Neutrophil (primary cell): ENCODE data around the gene DQX1.

Experiments used
- H3K27ac ChIP-seq: fragments of 200-600 bp; sonication (generic); 2 replicates; pipeline ENCODE4 v1.5.1; 2016; ENCODE audit warnings: mild to moderate bottlenecking, moderate library complexity
- H3K27me3 ChIP-seq: fragments of 200-600 bp; sonication (generic); 2 replicates; pipeline ENCODE4 v1.6.0; 2016; ENCODE audit warnings: mild to moderate bottlenecking
- H3K36me3 ChIP-seq: fragments of 200-600 bp; sonication (generic); 2 replicates; pipeline ENCODE4 v1.5.1; 2017
- H3K4me1 ChIP-seq, 2 experiments: fragments of 200-600 bp in 1 of 2; sonication (generic) in 1 of 2; 1 replicate in 1 of 2; 2 replicates in 1 of 2; pipeline versions ENCODE4 v1.5.1 to v1.6.1; 2013 to 2016; ENCODE audit warnings: low read depth in 1 of 2, low read length in 1 of 2, mild to moderate bottlenecking in 1 of 2, moderate library complexity in 1 of 2; ENCODE audit not compliant: control insufficient read depth in 1 of 2, insufficient read depth in 1 of 2
- H3K4me3 ChIP-seq, 2 experiments: fragments of 200-600 bp in 1 of 2; sonication (generic) in 1 of 2; 1 replicate in 1 of 2; 2 replicates in 1 of 2; pipeline ENCODE4 v1.5.1; 2013 to 2016; ENCODE audit warnings: low read depth in 1 of 2, low read length in 1 of 2, mild to moderate bottlenecking in 1 of 2, moderate library complexity in 1 of 2
- H3K9me3 ChIP-seq: fragments of 200-600 bp; sonication (generic); 2 replicates; pipeline ENCODE4 v1.5.1; 2016
- TF ChIP-seq, protein P1 (sequence below): fragments of 200-600 bp; sonication (generic); IDR thresholded peaks from 2 replicates; pipeline ENCODE4 v1.5.1; 2016; ENCODE audit warnings: antibody characterized with exemption

The DQX1 gene

DNA sequence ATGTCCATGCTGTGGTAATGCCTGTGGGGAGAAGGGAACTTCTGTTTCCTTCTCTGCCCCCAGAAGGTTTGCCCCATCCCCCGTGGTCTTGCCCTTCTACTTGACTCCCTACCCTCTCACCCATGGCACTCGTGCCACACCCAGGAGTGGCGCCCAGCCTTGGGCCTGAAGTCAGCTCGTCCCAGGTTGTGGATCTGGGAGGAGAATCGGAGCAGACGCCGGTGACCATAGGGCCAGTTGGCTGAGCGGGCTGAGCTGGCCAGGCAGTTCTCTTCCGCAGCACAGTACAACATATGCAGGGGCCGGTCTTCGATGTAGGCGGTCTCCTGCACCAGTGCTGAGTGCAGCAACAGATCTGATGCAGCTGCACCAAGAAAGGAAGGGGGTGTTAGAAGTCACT lies 8.4 kb upstream of the DQX1 start:
- Histone ChIP-seq H3K9me3 (no peaks in the 10 kb centered on the region), H3K4me3 (no peak overlapping the region), H3K27ac (no peak overlapping the region), H3K36me3 (peaks cover 21% of the 10 kb centered on the region), H3K4me1 (peaks cover 29 to 32% of the 10 kb centered on the region in 2 experiments), H3K27me3 (no peaks in the 10 kb centered on the region)
- TF ChIP-seq, protein P1, sequence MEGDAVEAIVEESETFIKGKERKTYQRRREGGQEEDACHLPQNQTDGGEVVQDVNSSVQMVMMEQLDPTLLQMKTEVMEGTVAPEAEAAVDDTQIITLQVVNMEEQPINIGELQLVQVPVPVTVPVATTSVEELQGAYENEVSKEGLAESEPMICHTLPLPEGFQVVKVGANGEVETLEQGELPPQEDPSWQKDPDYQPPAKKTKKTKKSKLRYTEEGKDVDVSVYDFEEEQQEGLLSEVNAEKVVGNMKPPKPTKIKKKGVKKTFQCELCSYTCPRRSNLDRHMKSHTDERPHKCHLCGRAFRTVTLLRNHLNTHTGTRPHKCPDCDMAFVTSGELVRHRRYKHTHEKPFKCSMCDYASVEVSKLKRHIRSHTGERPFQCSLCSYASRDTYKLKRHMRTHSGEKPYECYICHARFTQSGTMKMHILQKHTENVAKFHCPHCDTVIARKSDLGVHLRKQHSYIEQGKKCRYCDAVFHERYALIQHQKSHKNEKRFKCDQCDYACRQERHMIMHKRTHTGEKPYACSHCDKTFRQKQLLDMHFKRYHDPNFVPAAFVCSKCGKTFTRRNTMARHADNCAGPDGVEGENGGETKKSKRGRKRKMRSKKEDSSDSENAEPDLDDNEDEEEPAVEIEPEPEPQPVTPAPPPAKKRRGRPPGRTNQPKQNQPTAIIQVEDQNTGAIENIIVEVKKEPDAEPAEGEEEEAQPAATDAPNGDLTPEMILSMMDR: no peak

DNA sequence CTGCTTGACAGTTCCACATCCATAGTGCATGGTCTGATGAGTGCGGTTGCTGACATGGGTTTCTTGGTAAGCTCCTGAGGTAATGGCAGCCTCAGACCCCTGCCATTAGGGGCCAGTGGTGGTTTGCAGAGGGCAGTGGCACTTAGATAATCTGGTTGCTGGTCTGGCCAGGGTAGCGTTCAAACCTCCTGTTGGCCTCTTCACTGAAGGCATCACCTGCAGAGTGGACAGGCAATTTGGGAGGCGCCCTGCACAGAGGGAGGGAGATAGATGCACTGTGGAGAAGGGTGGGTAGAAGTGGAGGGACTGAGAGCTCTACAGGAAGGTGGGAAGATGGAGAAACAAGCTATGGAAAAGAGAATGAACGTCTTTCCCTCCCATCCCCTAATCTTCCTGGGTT lies 7.4 kb upstream of the DQX1 start:
- no peak overlapping the region for H3K27ac ChIP-seq
- no peaks in the 10 kb centered on the region for H3K27me3 ChIP-seq
- TF ChIP-seq, protein P1: no peak
- no peaks in the 10 kb centered on the region for H3K9me3 ChIP-seq
- H3K4me3 ChIP-seq: no peak overlapping the region
- peaks cover 28 to 31% of the 10 kb centered on the region in 2 experiments for H3K4me1 ChIP-seq
- peaks cover 21% of the 10 kb centered on the region for H3K36me3 ChIP-seq

DNA sequence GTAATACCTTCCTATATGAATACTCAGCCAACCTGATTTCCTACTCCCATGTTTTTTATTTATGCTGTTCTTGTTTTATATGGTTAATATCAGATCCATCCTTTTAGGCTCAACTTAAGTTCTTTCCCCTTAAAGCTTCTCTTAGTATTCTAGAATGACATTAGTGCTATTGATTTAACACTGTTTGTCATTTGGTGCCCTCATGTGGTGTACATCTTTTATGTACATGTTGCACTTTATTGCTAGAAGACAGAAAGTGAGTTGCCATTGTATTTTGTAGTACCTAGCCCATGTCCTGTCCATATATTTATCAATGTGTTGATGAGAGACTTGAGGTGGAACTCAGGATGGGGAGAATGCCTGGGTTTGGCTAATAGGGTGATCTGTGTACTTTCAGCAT lies 6.2 kb upstream of the DQX1 start:
- Histone ChIP-seq H3K27ac (no peak overlapping the region), H3K4me1 (peaks cover 32 to 33% of the 10 kb centered on the region in 2 experiments)

DNA sequence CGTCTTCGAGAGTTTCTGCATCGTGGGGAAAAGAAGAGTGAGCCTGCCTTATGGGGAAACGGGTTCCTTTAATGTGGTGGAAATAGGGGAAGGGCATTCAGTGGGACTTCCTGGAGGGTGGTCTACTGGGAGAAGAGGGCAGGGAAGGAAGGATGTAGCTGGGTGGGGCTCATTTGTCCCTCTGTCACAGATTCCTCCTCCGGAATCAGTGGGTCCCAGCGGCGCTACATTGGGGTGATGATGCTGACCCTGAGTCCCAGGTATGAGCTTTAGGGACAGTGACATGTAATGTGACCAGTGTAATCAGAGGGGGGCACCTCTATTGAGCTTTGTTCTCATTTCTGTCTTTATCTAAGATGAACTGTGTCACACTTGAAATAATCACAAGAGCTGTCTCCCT lies 5.6 kb upstream of the DQX1 start:
- H3K27ac ChIP-seq: no peak overlapping the region
- no peaks in the 10 kb centered on the region for H3K9me3 ChIP-seq
- H3K4me3 ChIP-seq: no peak overlapping the region
- H3K36me3 ChIP-seq: peaks cover 33% of the 10 kb centered on the region
- H3K4me1 ChIP-seq: peaks cover 32 to 33% of the 10 kb centered on the region in 2 experiments
- no peaks in the 10 kb centered on the region for H3K27me3 ChIP-seq
- TF ChIP-seq, protein P1: no peak

More for the DNA sequence above, 6.2 kb upstream of the DQX1 start:
- Histone ChIP-seq H3K27me3 (no peaks in the 10 kb centered on the region), H3K4me3 (no peak overlapping the region), H3K9me3 (no peaks in the 10 kb centered on the region), H3K36me3 (peaks cover 28% of the 10 kb centered on the region)
- TF ChIP-seq, protein P1: no peak

DNA sequence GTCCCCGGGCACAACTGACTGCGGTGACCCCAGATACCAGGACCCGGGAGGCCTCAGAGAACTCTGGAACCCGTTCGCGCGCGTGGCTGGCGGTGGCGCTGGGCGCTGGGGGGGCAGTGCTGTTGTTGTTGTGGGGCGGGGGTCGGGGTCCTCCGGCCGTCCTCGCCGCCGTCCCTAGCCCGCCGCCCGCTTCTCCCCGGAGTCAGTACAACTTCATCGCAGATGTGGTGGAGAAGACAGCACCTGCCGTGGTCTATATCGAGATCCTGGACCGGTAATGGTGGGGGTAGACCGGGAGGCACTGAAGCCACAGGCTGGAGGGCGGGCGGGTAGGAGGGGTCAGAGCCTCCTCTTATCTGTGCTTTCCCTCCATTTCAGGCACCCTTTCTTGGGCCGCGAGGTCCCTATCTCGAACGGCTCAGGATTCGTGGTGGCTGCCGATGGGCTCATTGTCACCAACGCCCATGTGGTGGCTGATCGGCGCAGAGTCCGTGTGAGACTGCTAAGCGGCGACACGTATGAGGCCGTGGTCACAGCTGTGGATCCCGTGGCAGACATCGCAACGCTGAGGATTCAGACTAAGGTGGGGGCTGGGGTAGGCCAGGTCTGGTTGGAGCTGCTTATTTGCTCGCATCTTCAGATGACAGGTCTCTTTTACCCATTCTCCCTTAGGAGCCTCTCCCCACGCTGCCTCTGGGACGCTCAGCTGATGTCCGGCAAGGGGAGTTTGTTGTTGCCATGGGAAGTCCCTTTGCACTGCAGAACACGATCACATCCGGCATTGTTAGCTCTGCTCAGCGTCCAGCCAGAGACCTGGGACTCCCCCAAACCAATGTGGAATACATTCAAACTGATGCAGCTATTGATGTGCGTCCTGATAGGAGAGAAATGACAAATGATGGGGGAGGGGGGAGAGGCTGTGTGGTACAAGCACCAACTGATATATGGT lies 4.5 kb upstream of the DQX1 start:
- H3K27me3 ChIP-seq: no peaks in the 10 kb centered on the region
- H3K4me1 ChIP-seq: peaks cover 32 to 33% of the 10 kb centered on the region in 2 experiments
- H3K4me3 ChIP-seq: peak overlapping the region; percentile 74 to 97
- no peaks in the 10 kb centered on the region for H3K9me3 ChIP-seq
- peaks cover 45% of the 10 kb centered on the region for H3K36me3 ChIP-seq
- TF ChIP-seq, protein P1: no peak
- H3K27ac ChIP-seq: peak overlapping the region; percentile 94
